Ascending aorta (tissue), 2 donors: ENCODE measurements around the gene YOD1. TPM values are rescaled to one million over a fixed set of nuclear protein-coding genes. Genes with fewer than 3 reads are reported as not detected.

Experiments
- DNase-seq, 2 donors: peaks; one replicate each; pipeline ENCODE4 v3.0.0-alpha.2; 2019; ENCODE audit warnings: low spot score in 2 of 2
- H3K27ac ChIP-seq, 2 donors: fragments of 200-600 bp; sonication (generic); one replicate each; pipeline ENCODE4 v1.5.1; 2016 to 2017; ENCODE audit warnings: mild to moderate bottlenecking in 1 of 2
- H3K27me3 ChIP-seq: fragments of 200-600 bp; sonication (generic); one replicate; pipeline ENCODE4 v1.5.1; 2017
- H3K36me3 ChIP-seq, 2 donors: fragments of 200-600 bp; sonication (generic); one replicate each; pipeline ENCODE4 v1.5.1; 2016
- H3K4me1 ChIP-seq, 2 donors: fragments of 200-600 bp; sonication (generic); one replicate each; pipeline ENCODE4 v1.5.1; 2016 to 2017; ENCODE audit warnings: mild to moderate bottlenecking in 1 of 2
- H3K4me3 ChIP-seq, 2 donors: fragments of 200-600 bp; sonication (generic); one replicate each; pipeline ENCODE4 v1.5.1; 2016 to 2017; ENCODE audit warnings: mild to moderate bottlenecking in 1 of 2
- H3K9me3 ChIP-seq, 2 donors: fragments of 200-600 bp; sonication (generic); one replicate each; pipeline ENCODE4 v1.5.1; 2016
- intact Hi-C: fragments of 100-400 bp; cut with DNase I; formaldehyde crosslinking; loops from one replicate; pipeline ENCODE4 v1.15.1; 2023
- total RNA-seq: library from RNA; depleted of rRNA; stranded (reverse); fragments of >200 nt; gene quantifications from one replicate; pipeline ENCODE4 v1.1.0, GENCODE V29; 2016
- TF ChIP-seq, protein P1 (sequence below), 3 experiments: fragments of 200-600 bp in 2 of 3; fragments of 450-650 bp in 1 of 3; sonication (generic) in 2 of 3; IDR thresholded peaks; one replicate each; pipeline ENCODE4 v1.5.1; 2016 to 2019; ENCODE audit warnings: antibody characterized with exemption in 3 of 3, mild to moderate bottlenecking in 1 of 3, moderate library complexity in 1 of 3

The YOD1 gene
- total RNA-seq, 1 donor from 2014 or later, result 4.0 TPM

DNA sequence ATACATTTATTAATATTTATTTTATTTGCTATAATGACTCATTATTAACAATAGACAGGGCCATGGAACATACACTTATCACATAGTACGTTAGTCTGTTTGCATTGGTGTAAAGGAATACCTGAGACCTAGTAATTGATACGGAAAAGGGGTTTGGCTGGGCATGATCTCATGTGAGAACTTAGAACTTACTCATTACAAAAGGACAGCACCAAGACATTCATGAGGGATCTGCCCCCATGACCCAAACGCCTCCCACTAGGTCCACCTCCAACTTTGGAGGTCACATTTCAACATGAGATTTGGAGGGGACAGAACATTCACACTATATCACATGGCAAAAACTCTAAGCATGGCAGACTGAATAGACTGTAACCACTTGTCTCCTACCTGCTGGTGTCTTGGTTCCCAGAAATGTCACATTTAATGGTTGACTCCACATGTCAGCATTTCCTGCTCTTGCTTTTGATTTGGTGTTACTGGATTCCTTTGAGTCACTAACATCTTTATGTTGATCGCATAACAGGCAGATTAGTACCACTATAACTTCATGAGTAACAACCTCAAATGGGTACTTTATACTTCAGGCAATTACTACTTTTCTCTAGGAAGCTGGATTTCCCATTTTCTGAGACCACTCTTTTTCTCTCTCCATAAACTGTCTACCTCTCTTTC, 15.0 kb downstream of the YOD1 start:
- no peak for DNase-seq
- Histone ChIP-seq H3K27me3 (no peaks in the 10 kb centered on the region), H3K27ac (no peak overlapping the region), H3K9me3 (no peaks in the 10 kb centered on the region), H3K36me3 (no peaks in the 10 kb centered on the region), H3K4me3 (no peak overlapping the region), H3K4me1 (no peaks in the 10 kb centered on the region)
- intact Hi-C loops, result no loop called here
- TF ChIP-seq, protein P1, sequence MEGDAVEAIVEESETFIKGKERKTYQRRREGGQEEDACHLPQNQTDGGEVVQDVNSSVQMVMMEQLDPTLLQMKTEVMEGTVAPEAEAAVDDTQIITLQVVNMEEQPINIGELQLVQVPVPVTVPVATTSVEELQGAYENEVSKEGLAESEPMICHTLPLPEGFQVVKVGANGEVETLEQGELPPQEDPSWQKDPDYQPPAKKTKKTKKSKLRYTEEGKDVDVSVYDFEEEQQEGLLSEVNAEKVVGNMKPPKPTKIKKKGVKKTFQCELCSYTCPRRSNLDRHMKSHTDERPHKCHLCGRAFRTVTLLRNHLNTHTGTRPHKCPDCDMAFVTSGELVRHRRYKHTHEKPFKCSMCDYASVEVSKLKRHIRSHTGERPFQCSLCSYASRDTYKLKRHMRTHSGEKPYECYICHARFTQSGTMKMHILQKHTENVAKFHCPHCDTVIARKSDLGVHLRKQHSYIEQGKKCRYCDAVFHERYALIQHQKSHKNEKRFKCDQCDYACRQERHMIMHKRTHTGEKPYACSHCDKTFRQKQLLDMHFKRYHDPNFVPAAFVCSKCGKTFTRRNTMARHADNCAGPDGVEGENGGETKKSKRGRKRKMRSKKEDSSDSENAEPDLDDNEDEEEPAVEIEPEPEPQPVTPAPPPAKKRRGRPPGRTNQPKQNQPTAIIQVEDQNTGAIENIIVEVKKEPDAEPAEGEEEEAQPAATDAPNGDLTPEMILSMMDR (IDR thresholded peaks at IDR 0.05), result no peak

DNA sequence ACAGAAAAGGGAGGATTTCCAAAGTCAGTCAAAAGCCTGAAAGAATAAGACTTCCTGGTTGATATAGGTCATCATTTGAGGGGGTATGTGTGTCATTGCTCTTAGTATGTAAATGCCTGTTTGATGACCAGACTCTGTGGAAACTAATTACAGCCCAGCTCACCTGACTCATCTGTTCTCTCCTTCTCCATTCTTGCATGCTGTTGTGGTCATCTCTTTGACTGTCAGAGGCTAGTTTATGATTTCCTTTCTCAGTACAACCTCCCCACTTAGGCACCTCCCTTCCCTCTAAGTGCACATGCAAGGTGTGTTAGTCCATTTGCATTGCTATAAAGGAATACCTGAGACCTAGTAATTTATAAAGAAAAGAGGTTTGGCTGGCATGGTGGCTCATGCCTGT, 16.0 kb downstream of the YOD1 start:
- intact Hi-C loops, result no loop called here
- Histone ChIP-seq H3K27me3 (no peaks in the 10 kb centered on the region), H3K4me1 (no peaks in the 10 kb centered on the region), H3K4me3 (no peak overlapping the region), H3K9me3 (no peaks in the 10 kb centered on the region), H3K27ac (no peak overlapping the region), H3K36me3 (no peaks in the 10 kb centered on the region)
- no peak for DNase-seq
- TF ChIP-seq, protein P1 (IDR thresholded peaks at IDR 0.05), result no peak

DNA sequence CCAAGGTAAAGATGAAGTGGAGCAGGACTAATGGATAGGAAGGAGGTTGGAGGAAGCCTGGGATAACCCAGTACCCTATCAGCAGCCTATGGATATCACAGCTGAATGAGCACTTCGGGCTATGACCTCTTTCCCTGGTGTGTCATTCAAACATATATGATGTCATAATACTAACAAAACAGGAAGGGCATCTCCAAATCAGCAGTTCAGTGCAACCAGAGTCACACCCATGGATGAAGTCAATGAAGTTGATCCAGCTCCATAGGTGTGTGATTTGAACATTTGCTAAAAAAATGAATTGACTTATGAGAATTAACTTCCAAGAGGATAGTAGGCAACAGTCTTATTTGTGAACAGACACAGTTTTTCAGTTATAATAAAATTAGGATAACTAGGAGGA, 16.8 kb downstream of the YOD1 start:
- Histone ChIP-seq H3K4me3 (no peak overlapping the region), H3K27ac (no peak overlapping the region)
- intact Hi-C loops, result no loop called here

DNA sequence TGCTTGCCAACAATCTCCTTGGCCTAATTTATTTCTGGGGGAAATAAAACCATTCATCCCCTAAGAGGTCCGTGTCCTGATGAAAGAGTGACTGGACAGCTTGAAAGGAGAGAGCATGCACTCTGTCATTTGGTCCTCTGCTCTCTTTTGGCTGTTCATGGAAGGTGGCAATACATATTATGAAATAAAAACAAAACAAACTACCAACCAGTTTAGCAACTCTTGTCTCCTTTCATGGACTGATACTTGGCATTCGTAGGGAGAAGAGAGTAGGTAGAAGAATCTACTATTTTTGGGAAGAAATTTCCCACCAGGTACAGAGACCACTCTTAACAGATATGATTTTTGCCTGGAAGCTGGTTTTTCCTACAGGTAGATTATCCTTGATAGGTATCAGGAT, 17.7 kb downstream of the YOD1 start:
- Histone ChIP-seq H3K4me1 (no peaks in the 10 kb centered on the region), H3K27ac (no peak overlapping the region), H3K4me3 (no peak overlapping the region), H3K9me3 (no peaks in the 10 kb centered on the region), H3K36me3 (no peaks in the 10 kb centered on the region), H3K27me3 (no peaks in the 10 kb centered on the region)
- intact Hi-C loops, result no loop called here
- no peak for DNase-seq
- TF ChIP-seq, protein P1 (IDR thresholded peaks at IDR 0.05), result no peak

More for the DNA sequence above, 16.8 kb downstream of the YOD1 start:
- Histone ChIP-seq H3K4me1 (no peaks in the 10 kb centered on the region), H3K27me3 (no peaks in the 10 kb centered on the region), H3K36me3 (no peaks in the 10 kb centered on the region), H3K9me3 (no peaks in the 10 kb centered on the region)
- DNase-seq, result no peak
- TF ChIP-seq, protein P1 (IDR thresholded peaks at IDR 0.05), result no peak

DNA sequence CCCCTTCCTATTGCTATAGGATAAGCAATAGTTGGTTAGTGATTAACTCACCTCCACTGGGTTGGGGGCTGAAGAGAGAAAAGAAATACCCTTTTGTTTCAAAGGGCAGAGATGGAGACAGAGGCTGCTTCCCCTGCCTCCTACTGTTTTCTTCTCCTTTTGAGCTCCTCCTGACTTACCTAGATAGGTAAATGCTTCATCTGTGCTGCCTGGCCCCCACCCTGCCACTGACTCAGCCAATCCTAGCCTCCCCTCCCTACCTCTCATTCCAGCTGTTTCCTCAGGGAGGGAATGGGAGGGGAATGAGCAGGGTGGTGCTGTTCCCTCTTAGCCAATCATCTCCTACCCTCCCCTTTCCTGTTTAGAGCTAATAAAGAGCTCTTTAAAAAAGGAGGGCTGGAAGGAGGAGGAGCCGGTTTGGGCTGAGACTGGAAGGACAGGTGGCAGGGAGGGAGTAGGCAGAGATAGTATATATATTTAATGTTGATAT, 18.4 kb downstream of the YOD1 start, which contains the start of gene C1orf116:
TSS of gene C1orf116 (minus strand) at position 229 of the 490 bp plus-strand sequence. CDS start 5,158 bp downstream, outside the sequence.
- no peak for DNase-seq
- Histone ChIP-seq H3K4me3 (no peak within 1 kb of the TSS), H3K4me1 (no peaks in the 10 kb centered on the region), H3K27ac (no peak within 1 kb of the TSS), H3K9me3 (no peaks in the 10 kb centered on the region), H3K27me3 (no peaks in the 10 kb centered on the region), H3K36me3 (no peaks in the 10 kb centered on the region)
- intact Hi-C loops, result no loop called here
- TF ChIP-seq, protein P1 (IDR thresholded peaks at IDR 0.05), result no peak
